GM21360 (cell line): ENCODE data around the gene ASTN2.

Experiments
- ATAC-seq: cut with Tn5 transposase; IDR thresholded peaks from one replicate; pipeline ENCODE4 v1.9.1; 2021; ENCODE audit warnings: mild to moderate bottlenecking, moderate library complexity; ENCODE audit not compliant: unreplicated experiment

Gene ASTN2

DNA sequence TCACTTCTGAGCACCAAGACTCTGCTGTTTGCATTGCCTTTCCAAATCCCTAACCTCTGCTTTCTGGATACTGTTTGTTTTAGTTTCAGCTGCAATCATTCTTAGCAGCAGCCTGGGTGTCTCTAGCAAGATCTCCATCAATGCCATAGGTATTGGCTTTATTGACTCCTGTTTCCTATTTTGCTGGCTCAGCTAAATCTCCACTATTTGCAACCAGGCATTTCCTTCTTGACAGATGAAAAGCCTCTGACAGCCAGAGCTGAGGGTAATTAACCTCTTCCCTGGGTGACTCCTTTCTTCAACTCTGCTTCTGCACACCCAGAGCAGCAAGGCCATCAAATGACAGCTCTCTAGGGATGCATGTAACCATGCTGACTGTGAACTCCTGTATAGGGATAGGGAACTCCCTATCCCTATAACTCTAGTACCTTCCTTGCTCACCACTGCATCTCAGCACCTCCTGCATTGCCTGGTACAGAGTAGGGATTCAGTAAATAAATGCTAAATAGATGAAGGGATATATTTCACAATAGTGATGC is 434.2 kb downstream of the ASTN2 start:
- no peak for ATAC-seq

GRCh38 chr9:116979456-116979855 is 435.4 kb downstream of the ASTN2 start:
- ATAC-seq = no peak

DNA sequence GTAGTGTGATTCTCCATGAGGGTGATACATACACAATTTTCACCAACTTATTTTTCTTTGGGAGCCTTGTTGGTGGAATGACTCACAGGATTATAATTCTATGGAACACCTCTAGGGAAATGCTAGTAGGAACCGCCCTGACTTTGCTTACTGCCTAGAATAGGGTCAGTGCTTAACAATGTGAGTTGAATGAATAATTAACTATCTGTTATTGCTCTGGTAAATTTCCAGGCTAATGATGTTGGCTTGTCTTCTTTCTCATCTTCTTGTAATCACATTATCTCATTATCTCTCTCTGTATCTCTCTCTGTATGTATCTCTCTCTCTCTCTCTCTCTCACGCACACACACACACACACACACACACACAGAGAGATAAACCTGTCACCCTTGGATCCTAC is 436.7 kb downstream of the ASTN2 start:
- ATAC-seq = no peak

DNA sequence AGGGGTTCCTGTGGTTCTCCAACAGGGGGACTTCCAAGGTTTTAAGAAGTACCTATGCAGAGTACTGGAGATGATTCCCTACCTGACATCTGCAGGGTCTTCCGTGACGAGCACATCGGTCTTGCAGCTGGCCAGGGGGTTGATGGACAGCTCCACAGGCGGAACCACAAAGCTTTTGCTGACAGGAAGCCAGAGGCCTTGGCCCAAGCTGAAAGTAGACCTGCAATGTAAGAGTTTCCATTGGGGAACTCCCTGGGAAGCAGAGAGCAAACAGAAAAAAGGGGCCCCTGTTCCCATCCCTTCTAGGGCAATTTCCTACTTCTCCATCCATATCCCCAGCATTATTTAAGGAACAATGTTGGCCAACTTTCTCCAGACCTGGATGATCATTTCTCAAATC is 439.7 kb downstream of the ASTN2 start:
- ATAC-seq = no peak

GRCh38 chr9:116966199-116966598 is 448.7 kb downstream of the ASTN2 start:
- ATAC-seq = no peak

GRCh38 chr9:116964258-116964657 is 450.6 kb downstream of the ASTN2 start:
- ATAC-seq = no peak

DNA sequence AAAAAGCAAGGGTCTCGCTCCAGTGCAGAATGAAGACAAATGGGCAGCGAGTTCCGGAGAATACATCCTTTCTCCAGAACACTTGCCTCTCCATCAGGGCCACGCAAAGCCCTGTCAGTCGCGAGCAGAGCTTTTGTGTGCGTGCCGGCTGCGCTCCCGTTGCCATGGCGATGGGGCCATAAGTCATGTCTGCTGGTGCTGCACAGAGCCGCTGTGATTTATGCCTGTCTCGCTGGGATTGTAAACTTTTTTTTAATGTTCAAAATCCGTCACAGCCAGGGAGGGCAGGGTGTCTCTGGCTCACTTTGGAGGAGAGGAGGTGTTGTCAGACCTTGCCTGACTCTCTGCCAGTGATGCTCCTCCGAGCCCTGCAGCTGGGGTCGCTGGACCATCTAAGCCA is 455.0 kb downstream of the ASTN2 start:
- peak; percentile 70 for ATAC-seq

GRCh38 chr9:116958881-116959280 is 456.0 kb downstream of the ASTN2 start:
- no peak for ATAC-seq

DNA sequence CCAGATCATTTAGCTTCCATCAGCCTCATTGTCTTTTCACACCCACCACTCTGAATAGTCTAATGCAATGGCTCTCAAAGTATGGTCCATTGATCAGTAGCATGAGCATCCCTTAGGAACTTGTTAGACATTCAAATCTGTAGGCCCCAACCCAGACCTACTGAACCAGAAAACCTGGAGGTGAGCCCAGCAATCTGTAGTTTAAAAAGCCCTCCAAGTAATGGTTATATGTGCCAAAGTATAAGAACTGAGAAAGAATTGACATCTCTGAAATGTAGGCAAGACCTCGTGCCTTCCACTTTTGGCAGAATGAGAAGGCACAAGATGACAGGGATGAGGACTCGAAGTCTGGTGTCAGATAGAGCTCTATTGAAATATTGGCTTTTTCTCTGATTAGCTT is 460.1 kb downstream of the ASTN2 start:
- ATAC-seq = no peak

- ATAC-seq = no peak
These were observed 461.6 kb downstream of the ASTN2 start for GRCh38 chr9:116953271-116953670.

GRCh38 chr9:116952436-116952810 is 462.4 kb downstream of the ASTN2 start:
- ATAC-seq = no peak

- ATAC-seq = peak; percentile 81
These were observed 463.0 kb downstream of the ASTN2 start for GRCh38 chr9:116951588-116952435.

DNA sequence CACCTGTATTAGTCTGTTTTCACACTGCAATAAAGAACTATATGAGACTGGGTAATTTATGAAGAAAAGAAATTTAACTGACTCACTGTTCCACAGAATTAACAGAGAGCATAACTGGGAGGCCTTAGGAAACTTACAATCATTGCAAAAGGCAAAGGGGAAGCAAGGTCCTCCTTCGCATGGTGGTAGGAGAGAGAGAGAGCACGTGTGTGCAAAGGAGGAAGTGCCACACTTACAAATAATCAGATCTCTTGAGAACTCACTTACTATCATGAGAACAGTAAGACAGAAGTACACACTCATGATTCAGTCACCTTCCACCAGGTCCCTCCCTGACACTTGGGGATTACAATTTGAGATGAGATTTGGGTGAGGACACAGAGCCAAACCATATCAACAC is 469.0 kb downstream of the ASTN2 start:
- no peak for ATAC-seq

DNA sequence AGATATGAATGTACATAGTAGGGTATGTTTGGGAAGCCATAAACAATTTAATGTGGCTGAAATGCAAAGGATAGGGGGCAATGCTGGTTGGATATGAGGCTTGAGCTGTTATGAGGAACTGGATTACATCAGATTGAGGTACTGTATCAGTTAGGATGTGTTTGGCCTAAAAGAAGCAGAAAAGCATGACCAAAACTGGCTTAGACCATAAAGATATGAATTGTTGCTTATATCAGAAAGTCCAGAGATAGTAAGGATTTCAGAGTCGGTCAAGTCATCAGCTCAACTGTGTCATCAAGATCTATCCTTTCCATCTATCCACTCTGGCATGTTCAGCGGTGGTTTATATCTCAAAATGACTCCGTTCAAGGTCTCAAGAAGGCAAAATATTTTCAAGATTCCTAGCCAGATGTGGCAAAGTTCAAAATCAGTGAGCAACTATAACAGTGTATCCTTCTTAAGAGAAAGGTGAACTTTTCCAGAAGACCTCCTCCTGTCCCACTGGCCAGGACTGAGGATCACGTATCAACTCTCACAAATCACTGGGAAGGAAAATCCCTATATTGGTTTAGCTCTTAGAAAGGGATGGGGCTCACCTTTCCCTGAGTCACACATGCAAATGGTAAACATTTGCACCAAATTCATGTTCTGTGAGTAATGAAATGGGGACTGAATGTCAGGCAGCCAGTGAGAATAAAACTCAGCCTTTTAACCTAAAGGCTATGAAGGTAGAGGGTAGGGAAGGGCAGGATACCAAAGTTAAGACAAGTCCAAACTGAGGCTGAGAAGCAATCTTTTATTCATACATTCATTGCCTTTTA is 469.9 kb downstream of the ASTN2 start:
- no peak for ATAC-seq

DNA sequence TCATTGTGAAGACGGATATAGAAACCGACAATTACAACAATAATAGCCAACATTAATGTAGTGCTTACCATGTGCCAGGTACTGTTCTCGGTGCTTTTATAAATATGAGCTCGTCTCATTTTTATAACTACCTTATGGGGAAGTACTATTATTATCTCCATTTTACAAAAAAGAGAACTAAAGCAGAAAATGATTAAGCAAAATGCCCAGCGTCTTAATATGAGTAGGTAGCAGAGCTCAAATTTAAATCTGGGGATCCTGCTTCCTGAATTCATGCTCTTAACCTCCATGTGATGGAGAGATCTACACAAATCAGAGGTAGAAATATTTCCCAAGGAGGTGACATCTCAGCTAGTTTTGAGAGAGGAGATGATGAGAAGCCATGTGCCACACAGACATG is 470.9 kb downstream of the ASTN2 start:
- no peak for ATAC-seq

DNA sequence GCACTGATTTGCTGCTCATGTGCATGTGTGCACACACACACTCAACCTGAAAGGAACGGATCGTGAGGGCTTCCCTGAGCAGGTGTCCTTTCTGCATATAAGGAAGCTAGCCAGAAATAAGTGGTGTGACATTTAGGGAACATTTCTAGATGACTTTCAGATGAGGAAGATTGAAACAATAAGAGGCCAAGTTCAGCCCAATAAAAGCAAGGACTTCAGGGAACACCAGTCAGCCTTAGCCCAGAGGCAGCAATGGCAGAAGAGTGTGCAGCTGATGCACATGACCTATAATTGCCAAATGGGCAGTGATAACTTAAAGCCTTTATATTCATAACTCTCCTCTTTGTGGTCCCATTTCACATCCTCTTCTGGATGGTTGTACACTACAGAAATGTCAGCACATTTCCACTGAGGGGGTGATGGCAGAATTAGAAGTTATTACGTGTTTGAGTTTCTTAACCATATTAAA is 472.2 kb downstream of the ASTN2 start:
- peak; percentile 72 for ATAC-seq

- no peak for ATAC-seq
These were observed 473.6 kb downstream of the ASTN2 start for GRCh38 chr9:116941266-116941665.

DNA sequence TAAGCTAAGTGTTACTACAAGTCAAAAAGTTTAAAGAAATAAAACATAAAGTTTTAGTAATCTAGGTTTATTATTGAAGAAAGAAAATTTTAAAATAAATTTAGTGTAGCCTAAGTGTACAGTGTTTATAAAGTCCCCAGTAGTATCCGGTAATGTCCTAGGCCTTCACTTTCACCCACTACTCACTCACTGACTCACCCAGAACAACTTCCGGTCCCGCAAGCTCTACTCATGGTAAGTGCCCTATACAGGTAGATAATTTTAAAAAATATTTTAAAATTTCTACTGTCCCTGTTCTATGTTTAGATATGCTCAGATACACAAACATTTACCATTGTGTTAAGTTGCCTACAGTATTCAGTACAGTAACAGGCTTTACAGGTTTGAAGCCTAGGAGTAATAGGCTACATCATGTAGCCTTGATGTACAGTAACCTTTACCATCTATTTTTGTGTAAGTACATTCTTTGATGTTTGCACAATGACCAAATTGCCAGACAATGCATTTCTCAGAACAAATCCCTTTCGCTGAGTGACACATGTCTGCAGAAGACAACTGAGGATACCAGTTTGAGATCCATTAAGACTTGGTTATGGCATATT is 474.1 kb downstream of the ASTN2 start:
- ATAC-seq = no peak

- ATAC-seq = peak; percentile 45
These were observed 475.2 kb downstream of the ASTN2 start for GRCh38 chr9:116939614-116940013.

GRCh38 chr9:116939161-116939560 is 475.7 kb downstream of the ASTN2 start:
- no peak for ATAC-seq

DNA sequence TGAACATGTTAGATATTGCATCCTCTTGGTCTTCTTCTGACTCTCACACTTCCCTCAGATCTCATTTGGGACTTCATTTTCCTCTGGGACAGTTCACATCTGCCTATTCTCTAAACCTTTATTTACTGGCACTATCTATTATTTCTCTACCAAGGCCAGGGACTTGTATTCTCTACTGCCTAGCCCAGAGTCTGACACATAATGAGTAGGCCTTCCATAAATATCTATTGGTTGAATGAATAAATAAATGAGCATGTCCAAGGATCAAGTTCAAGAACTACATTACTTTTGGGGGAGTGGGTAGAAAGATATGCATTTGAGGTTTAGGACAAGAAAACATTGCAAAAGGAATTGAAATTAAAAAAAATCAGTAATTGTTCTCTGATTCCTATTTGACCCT is 477.5 kb downstream of the ASTN2 start:
- ATAC-seq = no peak
